Embryonic facial prominence (tissue), 1 donor: ENCODE results near the gene NRP2.
A peak's percentile ranks its signal among the peaks of the same experiment; 100 is the strongest.

Experiments
- DNase-seq: peaks from one replicate; pipeline ENCODE4 v3.0.0-alpha.2; 2016; ENCODE audit errors: extremely low spot score

Gene NRP2

DNA sequence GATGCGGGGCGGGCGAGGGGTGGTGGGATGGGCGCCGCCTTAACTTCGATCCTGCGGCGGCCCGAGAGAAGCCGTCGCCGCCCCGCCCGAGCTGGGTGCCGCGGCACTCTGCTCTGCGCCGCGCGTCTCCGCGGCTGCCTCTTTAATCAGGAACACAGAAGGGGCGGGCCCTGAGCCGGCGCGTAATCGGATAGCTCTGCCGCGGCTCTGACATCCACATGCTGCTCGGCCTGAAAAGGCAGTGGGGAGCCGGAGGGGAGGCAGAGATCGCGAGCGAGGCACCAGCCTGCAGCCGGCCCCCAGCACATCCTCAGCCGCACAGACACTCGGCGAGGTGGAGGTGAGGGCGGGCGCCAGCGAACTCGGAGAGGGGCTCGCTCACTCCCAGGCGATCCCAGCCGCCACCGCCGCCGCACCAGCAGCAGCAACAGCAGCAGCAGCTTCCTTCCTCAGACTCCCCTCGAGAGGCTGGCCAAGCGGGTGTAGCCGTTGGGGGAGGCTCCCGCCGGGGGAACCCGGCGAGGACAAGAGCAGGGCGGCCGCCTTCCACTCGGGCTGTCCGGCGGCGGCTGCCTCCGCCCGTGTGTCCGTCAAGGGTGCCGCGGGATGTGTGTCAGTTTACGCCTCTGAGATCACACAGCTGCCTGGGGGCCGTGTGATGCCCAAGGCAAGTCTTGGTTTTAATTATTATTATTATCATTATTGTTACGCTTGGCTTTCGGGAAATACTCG, at the start of gene NRP2:
Gene NRP2, plus strand, starts transcription at position 263 of the 732 bp plus-strand sequence. CDS start 790 bp downstream, outside the sequence.
- peak; percentile 81 for DNase-seq

DNA sequence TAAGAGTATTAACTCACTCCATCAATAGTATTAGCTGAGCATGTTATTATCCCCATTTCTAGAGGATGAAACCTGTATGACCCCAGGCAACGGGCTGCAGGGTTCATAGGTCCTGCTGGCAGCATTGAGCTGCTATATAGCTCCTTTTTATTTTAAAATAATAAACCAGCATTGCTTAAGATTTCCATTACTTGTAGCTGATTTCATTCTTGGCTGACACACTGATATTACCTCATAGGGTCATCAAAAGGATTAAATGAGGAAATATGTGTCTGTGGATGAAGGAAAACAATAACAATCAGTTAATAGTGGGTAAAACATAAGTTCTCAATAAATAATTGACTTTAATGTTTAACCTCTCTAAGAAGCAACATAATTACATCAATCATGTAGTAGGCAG, 48.3 kb upstream of the NRP2 start:
- DNase-seq = no peak

DNA sequence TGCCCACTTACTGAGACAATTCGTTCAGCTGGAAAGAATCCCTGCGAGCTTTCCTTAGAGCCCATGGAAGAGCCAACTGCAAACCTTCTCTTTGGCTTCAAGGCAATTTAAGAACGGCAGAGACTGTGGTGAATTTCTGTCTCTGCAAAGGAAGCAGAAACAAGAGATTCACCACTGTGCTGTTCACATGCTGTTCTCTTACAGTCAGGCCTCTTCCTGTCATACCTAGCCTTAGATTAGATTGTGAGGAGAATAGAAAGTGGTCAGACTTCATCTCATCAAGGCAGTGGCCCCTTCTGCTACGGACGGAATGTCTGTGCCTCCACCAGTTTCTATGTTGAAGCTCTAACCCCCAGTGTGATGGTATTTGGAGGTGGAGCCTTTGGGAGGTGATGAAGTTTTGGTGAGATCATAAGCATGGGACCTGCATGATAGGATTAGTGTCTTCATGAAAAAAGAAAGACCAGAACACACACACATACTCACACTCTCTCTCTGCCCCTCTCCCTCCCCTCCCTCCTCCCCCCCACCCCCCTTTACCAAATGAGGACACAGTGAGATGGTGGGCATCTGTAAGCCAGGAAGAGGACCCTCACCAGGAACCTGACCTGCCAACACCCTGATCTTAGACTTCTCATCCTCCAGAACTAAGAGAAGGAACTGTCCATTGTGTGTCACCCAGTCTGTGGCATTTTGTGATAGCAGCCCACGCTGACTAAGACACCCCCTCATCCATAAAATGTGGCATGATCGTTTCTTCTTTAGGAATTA, 45.6 kb upstream of the NRP2 start:
- no peak for DNase-seq

DNA sequence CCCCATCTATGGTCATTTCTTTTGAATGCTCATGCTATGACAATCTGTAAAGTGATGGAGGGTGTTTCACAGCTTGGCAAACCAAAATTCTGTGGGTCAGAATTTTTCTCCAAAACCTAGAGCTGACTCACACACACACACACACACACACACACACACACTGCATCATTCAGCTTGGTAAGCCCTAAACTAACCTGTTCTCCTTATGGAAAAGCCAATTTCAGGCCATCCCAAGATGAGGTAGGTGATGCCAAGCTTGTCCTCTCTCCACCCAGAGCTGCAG, 45.0 kb upstream of the NRP2 start:
- no peak for DNase-seq

DNA sequence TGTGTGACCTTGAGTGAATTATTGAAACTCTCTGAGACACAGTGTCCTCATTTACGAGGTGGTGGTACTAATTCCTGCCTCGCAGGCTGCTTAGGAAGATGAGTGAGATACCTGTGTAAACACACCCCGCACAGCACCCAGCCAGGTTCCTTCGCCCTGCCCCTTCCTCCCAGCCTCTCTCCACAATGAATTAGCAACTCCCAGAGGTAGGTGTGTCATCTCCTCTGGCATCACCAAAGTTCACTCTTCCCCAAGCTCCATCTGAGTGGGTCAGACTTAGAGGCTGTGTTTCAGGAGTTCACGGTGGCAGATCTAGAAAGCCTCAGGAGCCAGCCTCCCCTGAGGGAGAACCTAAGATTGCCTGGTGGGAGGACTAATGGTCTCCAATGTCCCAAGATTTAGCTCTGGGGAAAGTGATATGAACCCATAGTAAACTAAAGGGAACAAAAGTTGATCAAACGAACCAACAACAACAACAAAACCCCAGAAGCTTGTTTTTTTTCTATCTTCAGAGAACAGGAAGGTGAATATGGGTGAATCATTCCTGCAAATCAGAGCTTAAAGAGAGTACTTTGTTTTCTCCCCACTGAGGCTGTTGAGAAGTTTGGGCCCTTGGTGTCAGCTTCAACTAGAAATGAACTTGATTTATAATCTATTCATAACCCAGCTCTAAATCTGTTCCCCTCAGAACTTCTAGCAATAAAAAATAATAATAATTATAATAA, 44.4 kb upstream of the NRP2 start:
- no peak for DNase-seq

DNA sequence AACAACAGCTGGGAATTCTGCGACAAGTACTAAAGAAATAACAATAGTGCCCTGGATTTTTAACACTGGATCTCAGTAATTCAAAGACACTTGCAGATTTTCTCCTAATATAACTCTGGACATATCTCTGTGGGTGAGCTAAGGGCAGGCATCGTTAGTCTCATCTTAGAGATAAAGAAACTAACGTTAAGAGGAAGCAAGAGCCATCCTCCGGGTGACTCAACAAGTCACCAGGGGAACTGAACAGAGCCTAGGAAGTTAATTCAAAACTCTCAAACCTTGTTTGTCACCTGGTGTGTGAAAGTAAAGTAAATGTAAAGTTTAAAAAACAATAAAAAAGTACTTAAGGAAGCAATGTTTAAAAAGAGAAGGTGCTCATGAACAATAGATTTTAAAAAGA, 41.6 kb upstream of the NRP2 start:
- DNase-seq = no peak

GRCh38 chr2:205642599-205643356, 39.5 kb upstream of the NRP2 start:
- no peak for DNase-seq

DNA sequence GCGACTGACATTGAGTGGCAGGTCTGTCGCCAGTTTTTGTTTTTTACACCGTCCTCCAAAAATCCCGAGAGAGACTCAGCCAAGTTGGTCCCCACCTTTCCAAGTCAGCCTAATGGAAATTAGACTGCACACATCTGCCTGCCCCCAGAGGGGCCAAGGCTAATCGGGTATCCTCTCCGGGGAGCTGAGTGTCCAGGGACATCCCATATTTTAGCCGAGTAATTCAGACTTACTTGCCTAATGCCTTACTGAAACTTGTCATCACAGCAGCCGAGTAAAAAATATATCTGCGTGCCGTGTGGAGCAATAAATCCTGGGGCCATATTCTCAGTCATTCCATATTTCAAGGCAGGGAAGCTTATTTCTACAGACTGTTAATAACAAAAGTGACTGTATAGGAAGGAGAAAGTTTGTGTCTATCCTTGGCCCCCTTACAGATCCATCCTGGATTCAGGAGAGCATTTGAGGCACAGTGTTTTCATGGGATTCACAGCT, 38.9 kb upstream of the NRP2 start:
- DNase-seq = no peak

- DNase-seq = no peak
These were observed 38.3 kb upstream of the NRP2 start for GRCh38 chr2:205644018-205644417.

DNA sequence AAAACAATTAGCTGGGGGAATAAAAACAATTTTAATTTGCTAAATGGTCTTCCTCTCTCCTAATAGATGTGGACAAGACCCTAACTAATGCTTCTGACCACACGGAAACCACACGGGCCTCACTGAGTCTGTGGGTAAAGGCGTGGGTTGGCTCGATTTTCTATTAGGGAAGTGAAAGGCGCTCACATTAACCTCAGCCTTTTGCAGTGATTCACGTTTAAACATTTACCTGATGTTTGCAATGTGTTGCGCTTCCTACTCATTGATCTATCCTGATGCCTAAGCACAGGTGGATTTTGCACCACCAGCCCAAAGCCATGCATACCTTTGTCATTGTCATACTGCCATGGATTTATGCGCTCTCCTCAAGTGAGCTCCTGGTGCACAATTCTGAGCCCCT, 35.6 kb upstream of the NRP2 start:
- no peak for DNase-seq

DNA sequence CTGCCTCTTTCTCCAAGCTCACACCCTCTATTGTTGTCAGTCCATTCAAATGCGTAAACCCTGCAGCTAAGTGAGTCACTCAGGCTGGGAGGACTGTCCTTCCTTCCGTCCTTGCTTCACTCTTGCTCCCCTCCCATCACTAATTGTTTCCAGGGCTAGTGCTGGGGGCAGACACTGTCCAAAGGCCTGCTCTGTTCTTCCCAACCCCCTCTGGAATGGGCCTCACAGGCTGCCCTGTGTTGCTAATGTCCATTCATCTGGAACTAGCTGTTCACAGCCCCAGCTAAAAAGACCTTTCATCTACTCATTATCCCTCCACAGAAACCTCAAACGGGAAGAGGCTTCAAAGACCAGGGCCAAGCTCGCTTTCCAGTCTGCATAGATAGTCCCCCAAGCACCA, 31.9 kb upstream of the NRP2 start:
- DNase-seq = no peak

GRCh38 chr2:205650931-205651330, 31.4 kb upstream of the NRP2 start:
- no peak for DNase-seq

GRCh38 chr2:205651719-205652118, 30.6 kb upstream of the NRP2 start:
- no peak for DNase-seq

- DNase-seq = no peak
These were observed 27.3 kb upstream of the NRP2 start for GRCh38 chr2:205654878-205655605.

DNA sequence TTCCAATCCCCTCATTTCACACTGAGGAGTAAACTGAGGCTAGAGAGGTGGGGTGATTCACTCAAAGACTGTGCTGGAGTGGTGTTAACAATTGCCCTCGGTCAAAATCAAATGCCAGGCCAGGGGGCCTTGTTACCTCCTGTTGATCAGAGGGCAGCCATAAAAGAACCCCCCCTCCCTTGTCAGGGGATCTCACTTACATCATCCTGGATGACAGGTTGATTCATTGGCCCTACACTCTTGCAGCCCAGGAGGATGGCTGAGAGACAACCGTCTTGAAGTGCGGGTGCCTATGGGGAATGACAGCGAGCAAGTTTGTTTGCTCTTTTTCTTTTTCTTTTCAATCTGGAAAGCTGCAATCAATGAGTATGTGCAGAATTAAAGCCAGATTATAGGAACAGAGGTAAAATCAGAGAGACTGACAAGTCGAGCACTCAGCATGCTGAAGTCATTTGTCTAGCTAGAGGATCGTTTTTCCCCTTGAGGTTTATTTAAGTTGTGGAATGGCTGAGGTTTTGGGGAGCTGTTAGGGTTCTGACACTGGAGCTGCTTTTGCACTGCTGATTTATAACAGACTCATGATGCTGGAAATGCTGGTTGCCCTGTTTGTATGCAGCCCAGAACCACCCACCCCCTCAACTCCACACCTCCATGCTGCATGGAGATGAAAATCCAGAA, 26.4 kb upstream of the NRP2 start:
- peak; percentile 73 for DNase-seq

DNA sequence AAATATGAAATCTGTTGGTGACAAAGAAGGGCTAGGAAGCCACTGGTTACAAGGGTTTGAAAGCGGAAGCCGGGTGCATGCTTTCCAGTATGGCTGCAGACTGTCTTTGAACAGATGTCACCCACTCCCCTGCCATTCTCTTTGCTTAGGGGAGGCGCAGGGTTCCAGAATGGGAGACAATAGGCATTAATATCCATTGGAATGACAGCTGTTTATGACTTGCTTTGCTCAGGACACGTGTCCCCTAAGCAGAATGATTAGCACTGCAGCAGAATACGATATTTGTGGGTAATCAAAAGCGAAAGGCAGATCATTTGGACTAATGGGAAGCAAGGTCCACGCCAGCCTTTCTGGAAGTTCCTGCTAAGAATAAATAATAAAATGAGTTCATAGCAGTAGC, 25.8 kb upstream of the NRP2 start:
- DNase-seq = no peak

- DNase-seq = no peak
These were observed 25.4 kb upstream of the NRP2 start for GRCh38 chr2:205656941-205657340.

GRCh38 chr2:205657579-205657978, 24.7 kb upstream of the NRP2 start:
- no peak for DNase-seq

DNA sequence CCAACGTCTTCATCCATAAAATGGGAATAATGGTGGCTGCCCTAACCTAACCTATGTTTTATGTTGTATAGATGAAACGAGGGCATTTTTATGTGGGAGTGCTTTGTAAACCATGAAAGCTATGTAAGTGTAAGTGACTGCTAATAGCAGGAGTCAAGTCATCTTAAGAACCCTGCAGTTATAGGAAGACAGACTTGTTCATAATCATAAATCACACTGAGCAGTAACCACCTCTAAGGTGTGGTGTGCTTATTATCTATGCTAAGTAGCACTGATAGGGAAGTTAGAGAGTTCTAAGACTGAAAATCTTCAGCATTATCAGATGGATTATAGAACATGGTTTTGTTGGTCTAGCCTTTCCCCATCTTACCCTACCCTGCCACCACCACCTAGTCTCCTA, 24.2 kb upstream of the NRP2 start:
- no peak for DNase-seq

DNA sequence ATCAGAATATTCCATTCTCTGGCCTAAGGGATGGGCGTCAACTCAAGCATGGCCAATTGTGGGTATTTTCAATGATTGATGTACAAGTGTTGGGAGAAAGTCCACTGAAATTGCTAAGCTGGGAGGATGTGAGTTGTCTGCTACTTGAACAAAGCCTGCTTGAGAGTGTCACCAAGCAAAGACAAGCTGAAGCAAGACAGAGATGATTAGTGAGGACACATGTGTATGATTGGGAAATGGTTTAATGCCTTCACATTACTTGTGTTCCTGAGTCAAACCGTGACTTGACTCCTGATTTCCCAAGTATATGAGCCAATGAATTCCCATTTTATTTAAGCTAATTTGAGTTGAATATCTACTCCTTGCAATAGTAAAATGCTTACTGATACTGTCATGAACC, 23.7 kb upstream of the NRP2 start:
- DNase-seq = no peak

GRCh38 chr2:205659922-205660321, 22.4 kb upstream of the NRP2 start:
- no peak for DNase-seq
